Transverse colon (tissue), 4 donors: ENCODE data around the gene SLC6A18. TPM values are rescaled to one million over a fixed set of nuclear protein-coding genes. Genes with fewer than 3 reads are reported as not detected.

Experiments used
- DNase-seq: peaks from one replicate; pipeline ENCODE4 v3.0.0-alpha.2; 2019
- H3K27ac ChIP-seq, 4 donors: fragments of 200-600 bp; sonication (generic); 2 replicates each; pipeline ENCODE4 v1.5.1; 2016 to 2018; ENCODE audit warnings: inconsistent platforms in 4 of 4
- H3K27me3 ChIP-seq: fragments of 200-600 bp; sonication (generic); 2 replicates; pipeline ENCODE4 v1.5.1; 2017; ENCODE audit warnings: inconsistent platforms
- H3K36me3 ChIP-seq, 4 donors: fragments of 200-600 bp; sonication (generic); 2 replicates each; pipeline ENCODE4 v1.5.1; 2017 to 2019; ENCODE audit warnings: inconsistent platforms in 4 of 4
- H3K4me1 ChIP-seq, 4 donors: fragments of 200-600 bp; sonication (generic); 2 replicates each; pipeline ENCODE4 v1.5.1; 2017 to 2020; ENCODE audit warnings: inconsistent platforms in 4 of 4
- H3K4me3 ChIP-seq, 4 donors: fragments of 200-600 bp; sonication (generic); 1 replicate in 1 of 4; 2 replicates in 3 of 4; pipeline versions ENCODE4 v1.5.1 to v1.6.1; 2017 to 2019; ENCODE audit warnings: inconsistent platforms in 4 of 4
- H3K9me3 ChIP-seq, 2 donors: fragments of 200-600 bp; sonication (generic); 2 replicates each; pipeline ENCODE4 v1.5.1; 2017 to 2019; ENCODE audit warnings: inconsistent platforms in 2 of 2
- EP300 ChIP-seq: sonication (generic); formaldehyde crosslinking; IDR thresholded peaks from one replicate; pipeline ENCODE4 v1.6.1; 2017; ENCODE audit warnings: antibody characterized with exemption, low read depth
- POLR2A ChIP-seq: fragments of 450-650 bp; IDR thresholded peaks from one replicate; pipeline ENCODE4 v1.6.1; 2016; ENCODE audit warnings: antibody characterized with exemption, mild to moderate bottlenecking, moderate library complexity
- POLR2AphosphoS5 ChIP-seq, 3 donors: sonication (generic); formaldehyde crosslinking; IDR thresholded peaks; one replicate each; pipeline ENCODE4 v1.6.1; 2016; ENCODE audit warnings: antibody characterized with exemption in 3 of 3
- WGBS, 2 donors: methylation state at CpG; one replicate each; pipeline ENCODE4 v1.1.5; 2018; ENCODE audit warnings: low coverage in 1 of 2; 5-methylcytosine and 5-hydroxymethylcytosine counted together
- in situ Hi-C, 4 donors: fragments of 200-750 bp; cut with MboI; loops; one replicate each; pipeline versions ENCODE4 v1.15.0 to v1.15.1; 2017; ENCODE audit warnings: low sequenced_read_pairs in 3 of 4, low pct_ligation_motif_present in 1 of 4, low pct_unique_long_range_greater_than_20kb in 1 of 4
- intact Hi-C: fragments of 100-400 bp; cut with DNase I; formaldehyde crosslinking; loops from one replicate; pipeline ENCODE4 v1.15.1; 2023; ENCODE audit warnings: low total_unique reads
- total RNA-seq, 4 donors: library from RNA; depleted of rRNA; stranded (reverse); fragments of >200 nt; gene quantifications; one replicate each; pipeline ENCODE4 v1.1.0, GENCODE V29; 2016
- TF ChIP-seq, protein P1 (sequence below), 5 experiments: fragments of 200-600 bp in 3 of 5; fragments of 450-650 bp in 2 of 5; sonication (generic) in 3 of 5; IDR thresholded peaks; 1 replicate in 2 of 5; 2 replicates in 3 of 5; pipeline ENCODE4 v1.5.1; 2016 to 2017; ENCODE audit warnings: antibody characterized with exemption in 5 of 5, inconsistent platforms in 3 of 5, mild to moderate bottlenecking in 2 of 5, moderate library complexity in 1 of 5

The SLC6A18 gene
- total RNA-seq, 4 donors from 2014 or later, result not detected

- Histone ChIP-seq H3K27me3 (no peaks in the 10 kb centered on the region), H3K27ac (no peak overlapping the region), H3K9me3 (no peaks in the 10 kb centered on the region), H3K36me3 (no peaks in the 10 kb centered on the region), H3K4me1 (peaks cover 0 to 29% (median 24%) of the 10 kb centered on the region in 4 donors), H3K4me3 (no peak overlapping the region)
- in situ Hi-C loops, result loop anchor here in 1 of 4 donors (25.0 kb wide), 1 partner anchor 456 kb away; no protein-coding TSS in a partner anchor
- intact Hi-C loops, result no loop called here
- 78% methylated on average over 18 of the region's 20 CpGs; no CpG with 5 or more reads in 1 of the 2 donors for WGBS, 2 donors
- no peak for DNase-seq
- TF ChIP-seq EP300, result no peak
- no peak for TF ChIP-seq POLR2AphosphoS5 (IDR thresholded peaks at IDR 0.05)
- TF ChIP-seq, protein P1, sequence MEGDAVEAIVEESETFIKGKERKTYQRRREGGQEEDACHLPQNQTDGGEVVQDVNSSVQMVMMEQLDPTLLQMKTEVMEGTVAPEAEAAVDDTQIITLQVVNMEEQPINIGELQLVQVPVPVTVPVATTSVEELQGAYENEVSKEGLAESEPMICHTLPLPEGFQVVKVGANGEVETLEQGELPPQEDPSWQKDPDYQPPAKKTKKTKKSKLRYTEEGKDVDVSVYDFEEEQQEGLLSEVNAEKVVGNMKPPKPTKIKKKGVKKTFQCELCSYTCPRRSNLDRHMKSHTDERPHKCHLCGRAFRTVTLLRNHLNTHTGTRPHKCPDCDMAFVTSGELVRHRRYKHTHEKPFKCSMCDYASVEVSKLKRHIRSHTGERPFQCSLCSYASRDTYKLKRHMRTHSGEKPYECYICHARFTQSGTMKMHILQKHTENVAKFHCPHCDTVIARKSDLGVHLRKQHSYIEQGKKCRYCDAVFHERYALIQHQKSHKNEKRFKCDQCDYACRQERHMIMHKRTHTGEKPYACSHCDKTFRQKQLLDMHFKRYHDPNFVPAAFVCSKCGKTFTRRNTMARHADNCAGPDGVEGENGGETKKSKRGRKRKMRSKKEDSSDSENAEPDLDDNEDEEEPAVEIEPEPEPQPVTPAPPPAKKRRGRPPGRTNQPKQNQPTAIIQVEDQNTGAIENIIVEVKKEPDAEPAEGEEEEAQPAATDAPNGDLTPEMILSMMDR (IDR thresholded peaks at IDR 0.05), result no peak
- no peak for TF ChIP-seq POLR2A
Observed at GRCh38 chr5:1180841-1181271, 44.3 kb upstream of the SLC6A18 start.

DNA sequence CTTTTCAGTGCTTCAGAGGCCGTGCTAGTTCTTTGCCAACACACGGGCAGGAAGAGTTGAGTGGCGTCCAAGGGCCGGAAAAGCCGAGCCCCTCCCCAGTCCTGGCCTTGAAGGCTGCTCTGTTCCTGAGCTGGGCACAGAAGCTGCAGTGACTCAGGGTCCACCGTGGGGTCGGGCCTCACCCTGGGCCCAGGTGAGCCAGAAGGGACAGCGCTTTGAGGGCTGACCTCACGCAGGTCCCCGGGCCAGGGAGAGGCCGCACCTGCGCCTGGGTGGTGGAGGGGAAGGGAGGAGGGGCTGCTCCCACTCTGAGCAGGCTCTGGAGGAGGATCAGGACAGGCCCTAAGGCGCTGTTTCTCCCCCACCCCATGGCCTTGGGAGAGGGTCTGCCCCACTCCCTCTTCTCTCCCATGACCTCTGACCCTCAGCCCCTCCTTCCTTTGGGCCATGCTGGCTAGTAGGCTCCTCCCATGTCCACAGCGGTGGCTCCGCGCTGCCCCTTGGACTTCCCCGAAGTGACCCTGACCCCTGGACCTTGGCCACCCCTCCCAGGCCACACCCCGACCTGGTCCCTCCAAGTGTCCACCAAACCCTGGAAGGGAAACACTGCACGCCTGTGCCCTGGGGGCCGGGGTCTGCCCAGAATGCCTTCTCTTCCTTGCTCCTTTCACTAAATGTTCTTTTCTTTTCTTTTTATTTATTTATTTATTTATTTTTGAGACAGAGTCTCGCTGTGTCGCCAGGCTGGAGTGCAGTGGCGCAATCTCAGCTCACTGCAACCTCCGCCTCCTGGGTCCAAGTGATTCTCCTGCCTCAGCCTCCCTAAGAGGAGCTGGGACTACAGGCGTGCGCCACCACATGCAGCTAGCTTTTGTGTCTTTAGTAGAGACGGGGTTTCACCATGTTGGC, 43.5 kb upstream of the SLC6A18 start:
- Histone ChIP-seq H3K27ac (peak overlapping the region in 1 of 4 donors; percentile 14), H3K27me3 (no peaks in the 10 kb centered on the region), H3K9me3 (no peaks in the 10 kb centered on the region), H3K4me3 (no peak overlapping the region), H3K4me1 (peaks cover 0 to 29% (median 24%) of the 10 kb centered on the region in 4 donors), H3K36me3 (no peaks in the 10 kb centered on the region)
- 63 to 93% methylated on average over 8 to 27 of the region's 27 CpGs for WGBS, 2 donors
- no peak for TF ChIP-seq POLR2A
- no peak for TF ChIP-seq EP300
- TF ChIP-seq POLR2AphosphoS5 (IDR thresholded peaks at IDR 0.05), result no peak
- TF ChIP-seq, protein P1 (IDR thresholded peaks at IDR 0.05), result no peak
- peak; percentile 53 for DNase-seq
- intact Hi-C loops, result no loop called here
- in situ Hi-C loops, result loop anchor here in 1 of 4 donors (25.0 kb wide), 1 partner anchor 456 kb away; no protein-coding TSS in a partner anchor

GRCh38 chr5:1182360-1182632, 42.9 kb upstream of the SLC6A18 start:
- Histone ChIP-seq H3K4me1 (peaks cover 0 to 29% (median 24%) of the 10 kb centered on the region in 4 donors), H3K4me3 (peak overlapping the region in 1 of 4 donors; percentile 16), H3K27ac (peak overlapping the region in 3 of 4 donors; percentile 14 to 57 (median 38)), H3K9me3 (no peaks in the 10 kb centered on the region), H3K36me3 (no peaks in the 10 kb centered on the region), H3K27me3 (peaks cover 1% of the 10 kb centered on the region)
- WGBS, 2 donors, result 70% methylated on average over 7 of the region's 7 CpGs; no CpG with 5 or more reads in 1 of the 2 donors
- TF ChIP-seq POLR2AphosphoS5 (IDR thresholded peaks at IDR 0.05), result no peak
- in situ Hi-C loops, result loop anchor here in 1 of 4 donors (25.0 kb wide), 1 partner anchor 455 kb away; no protein-coding TSS in a partner anchor
- DNase-seq, result no peak
- intact Hi-C loops, result no loop called here

DNA sequence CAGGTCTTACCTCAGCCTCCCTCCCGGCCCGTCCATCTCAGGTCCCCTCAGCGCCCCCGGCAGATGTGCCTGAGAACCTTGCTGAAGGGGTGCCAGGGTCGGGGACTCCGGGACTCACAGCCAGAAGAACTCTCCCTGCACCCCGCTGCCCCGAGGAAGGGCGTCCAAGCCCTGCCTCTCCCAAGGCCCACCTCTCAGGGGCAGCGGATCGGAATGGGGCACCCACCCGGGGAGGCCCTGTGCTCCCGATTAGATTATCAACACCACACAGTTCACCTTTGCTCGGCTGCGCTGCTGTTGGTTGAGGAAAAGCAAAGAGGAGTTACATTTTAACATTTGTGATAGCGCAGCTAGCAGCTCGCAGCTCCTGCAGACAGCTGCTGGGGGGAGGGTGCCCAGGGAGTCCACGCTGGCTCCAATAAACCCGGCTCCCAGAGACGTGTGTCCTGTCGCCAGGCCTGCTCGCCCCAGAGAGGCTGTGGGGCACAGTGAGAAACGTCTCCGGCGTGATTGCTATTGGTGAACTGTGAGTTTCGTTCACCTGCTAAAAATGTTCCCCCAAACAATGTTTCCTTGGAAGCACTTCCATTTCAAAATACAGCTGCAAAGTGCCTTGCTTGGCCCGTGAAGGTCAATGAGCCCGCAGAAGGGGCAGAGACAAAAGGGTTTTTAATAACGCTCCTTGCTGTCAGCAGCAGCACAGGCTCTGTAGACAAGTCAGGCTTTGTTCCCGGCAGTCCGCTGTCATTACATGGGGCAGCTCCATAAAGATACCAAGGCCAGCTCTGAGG, 42.4 kb upstream of the SLC6A18 start:
- WGBS, 2 donors, result 51 to 65% methylated on average over 4 to 28 of the region's 31 CpGs
- H3K4me3 ChIP-seq, result peak overlapping the region in 1 of 4 donors; percentile 16
- peaks cover 0 to 29% (median 25%) of the 10 kb centered on the region in 4 donors for H3K4me1 ChIP-seq
- TF ChIP-seq POLR2A, result no peak
- TF ChIP-seq, protein P1 (IDR thresholded peaks at IDR 0.05), result no peak
- H3K36me3 ChIP-seq, result no peaks in the 10 kb centered on the region
- H3K27ac ChIP-seq, result peak overlapping the region in 3 of 4 donors; percentile 14 to 57 (median 38)
- no peaks in the 10 kb centered on the region for H3K9me3 ChIP-seq
- in situ Hi-C loops, result loop anchor here in 1 of 4 donors (25.0 kb wide), 1 partner anchor 454 kb away; no protein-coding TSS in a partner anchor
- H3K27me3 ChIP-seq, result peaks cover 5% of the 10 kb centered on the region
- DNase-seq, result peak; percentile 58
- intact Hi-C loops, result no loop called here
